Spleen (tissue), 7 donors: ENCODE results near the gene PTPDC1.

Experiments
- CTCF ChIP-seq, 11 experiments: fragments of 200-600 bp in 7 of 11; fragments of 450-650 bp in 4 of 11; sonication (generic) in 4 of 11; IDR thresholded peaks in 8 of 11; conservative IDR thresholded peaks in 3 of 11; 1 replicate in 7 of 11; 2 replicates in 4 of 11; pipeline versions ENCODE4 v1.4.0 to v1.8.0; 2016 to 2021; ENCODE audit warnings: antibody characterized with exemption in 11 of 11, inconsistent platforms in 4 of 11, mild to moderate bottlenecking in 1 of 11
- POLR2A ChIP-seq, 3 donors: fragments of 450-650 bp; IDR thresholded peaks; one replicate each; pipeline ENCODE4 v1.5.1; 2017; ENCODE audit warnings: antibody characterized with exemption in 3 of 3, mild to moderate bottlenecking in 1 of 3
- POLR2AphosphoS5 ChIP-seq, 3 donors: sonication (generic); formaldehyde crosslinking; IDR thresholded peaks; one replicate each; pipeline ENCODE4 v1.5.1; 2017; ENCODE audit warnings: antibody characterized with exemption in 3 of 3
- donor health status: DM: no; HTN: no; CAD: no; lungs with moderate emphysema.
- donor health status: DM: no; HTN: no; CAD: no.
- donor health status: DM: no; HTN: no; CAD: no.

- TF ChIP-seq CTCF (IDR thresholded peaks at IDR 0.05 in 8 of 11, conservative IDR thresholded peaks at IDR 0.05 in 3 of 11) (no peak), POLR2A (IDR thresholded peaks at IDR 0.05) (no peak), POLR2AphosphoS5 (IDR thresholded peaks at IDR 0.05) (no peak)
These were observed 50.4 kb downstream of the PTPDC1 start for GRCh38 chr9:94134629-94135028.
